A549 (cell line): ENCODE results near the gene AP4E1. TPM values are rescaled to one million over a fixed set of nuclear protein-coding genes. Genes with fewer than 3 reads are reported as not detected.

Experiments used
- ATAC-seq, 2 experiments: fragments of 200-7000 bp in 1 of 2; fragments of >200 bp in 1 of 2; cut with Nextera tagmentation in 1 of 2; cut with Tn5 transposase in 1 of 2; 3 replicates each; pipeline versions ENCODE4 v1.8.0 to v1.9.1; 2018 to 2020; ENCODE audit warnings: mild to moderate bottlenecking in 1 of 2, moderate library complexity in 1 of 2
- CTCF ChIA-PET: fragments of 300-600 bp; sonication (Branson Sonifier 250); formaldehyde crosslinking; extraction: SDS; loops from one replicate; lab custom pipeline; 2021; ENCODE audit warnings: antibody characterized with exemption, inconsistent platforms; lab: Yijun Ruan, JAX
- POLR2A ChIA-PET: fragments of 350-600 bp; formaldehyde crosslinking; extraction: SDS; loops from one replicate; lab custom pipeline; 2021; ENCODE audit warnings: antibody characterized with exemption, inconsistent platforms; lab: Yijun Ruan, JAX
- DNase-seq, 2 experiments: peaks; one replicate each; pipeline versions ENCODE4 v3.0.0 to v3.0.0-alpha.2; 2011 to 2016; ENCODE audit warnings: low read depth in 1 of 2, low spot score in 1 of 2
- FAIRE-seq: peaks from 2 replicates; lab custom pipeline; 2011; peaks lifted over from hg19 to GRCh38; lab: Jason Lieb, UNC
- H3K27ac ChIP-seq, 2 experiments: fragments of >200 bp; sonication (Bioruptor Twin); formaldehyde crosslinking; 3 replicates each; pipeline ENCODE4 v1.5.1; 2016 to 2017
- H3K4me1 ChIP-seq: fragments of >200 bp; sonication (Bioruptor Twin); formaldehyde crosslinking; 3 replicates; pipeline ENCODE4 v1.6.1; 2016
- H3K4me2 ChIP-seq: fragments of >200 bp; sonication (Bioruptor Twin); formaldehyde crosslinking; 3 replicates; pipeline ENCODE4 v1.6.1; 2016
- H3K4me3 ChIP-seq: fragments of >200 bp; sonication (Bioruptor Twin); formaldehyde crosslinking; 3 replicates; pipeline ENCODE4 v1.5.1; 2016
- H3K9me3 ChIP-seq: fragments of >200 bp; sonication (Bioruptor Twin); formaldehyde crosslinking; 3 replicates; pipeline ENCODE4 v1.6.1; 2016
- ATOH8 ChIP-seq: fragments of 250-450 bp; sonication (Bioruptor Pico); IDR thresholded peaks from 2 replicates; pipeline ENCODE4 v1.5.0; 2020; ENCODE audit warnings: low read depth, mild to moderate bottlenecking, moderate library complexity
- CBX8 ChIP-seq: fragments of 200-600 bp; sonication (generic); IDR thresholded peaks from 2 replicates; pipeline ENCODE4 v1.6.1; 2016
- CTCF ChIP-seq: fragments of >200 bp; sonication (Bioruptor Twin); formaldehyde crosslinking; IDR thresholded peaks from 3 replicates; pipeline ENCODE4 v1.5.1; 2016
- E2F6 ChIP-seq: IDR thresholded peaks from 2 replicates; pipeline ENCODE4 v1.6.1; 2012; ENCODE audit warnings: low read depth, borderline replicate concordance
- EHMT2 ChIP-seq: fragments of 200-600 bp; sonication (generic); IDR thresholded peaks from 2 replicates; pipeline ENCODE4 v1.6.1; 2016; ENCODE audit warnings: antibody characterized with exemption, low read depth, mild to moderate bottlenecking, moderate library complexity
- ELK1 ChIP-seq: fragments of 150-350 bp; IDR thresholded peaks from 2 replicates; pipeline ENCODE4 v1.6.1; 2014; ENCODE audit warnings: low read depth, mild to moderate bottlenecking, low read length
- FOSB ChIP-seq: fragments of 250-450 bp; sonication (Bioruptor Pico); IDR thresholded peaks from 2 replicates; pipeline ENCODE4 v1.5.0; 2020; ENCODE audit warnings: mild to moderate bottlenecking, moderate library complexity
- HDAC2 ChIP-seq: fragments of 200-600 bp; sonication (generic); IDR thresholded peaks from 2 replicates; pipeline ENCODE4 v1.6.1; 2016
- JUN ChIP-seq, 2 experiments: fragments of >200 bp; sonication (Bioruptor Twin); formaldehyde crosslinking; IDR thresholded peaks; 2 replicates in 1 of 2; 3 replicates in 1 of 2; pipeline ENCODE4 v1.6.1; 2016 to 2017
- JUNB ChIP-seq: fragments of >200 bp; sonication (Bioruptor Twin); formaldehyde crosslinking; IDR thresholded peaks from 2 replicates; pipeline ENCODE4 v1.6.1; 2016
- NPAS2 ChIP-seq: fragments of 250-450 bp; sonication (Bioruptor Pico); IDR thresholded peaks from 2 replicates; pipeline ENCODE4 v1.8.0; 2022; ENCODE audit warnings: mild to moderate bottlenecking, moderate library complexity, borderline replicate concordance
- NR3C1 ChIP-seq: fragments of >200 bp; sonication (Bioruptor Twin); formaldehyde crosslinking; IDR thresholded peaks from 3 replicates; pipeline ENCODE4 v1.6.1; 2017
- PBX3 ChIP-seq: IDR thresholded peaks from 2 replicates; pipeline ENCODE4 v1.6.1; 2012
- SMC3 ChIP-seq: fragments of >200 bp; sonication (Bioruptor Twin); formaldehyde crosslinking; IDR thresholded peaks from 3 replicates; pipeline ENCODE4 v1.6.1; 2018; ENCODE audit warnings: inconsistent platforms
- USF2 ChIP-seq: fragments of 450-650 bp; IDR thresholded peaks from 2 replicates; pipeline ENCODE4 v1.6.1; 2014; ENCODE audit warnings: antibody characterized with exemption
- ZC3H11A ChIP-seq: fragments of 450-650 bp; IDR thresholded peaks from 2 replicates; pipeline ENCODE4 v1.6.1; 2014; ENCODE audit warnings: antibody characterized with exemption, mild to moderate bottlenecking
- ZFP36 ChIP-seq: fragments of 450-650 bp; IDR thresholded peaks from 2 replicates; pipeline ENCODE4 v1.6.1; 2014; ENCODE audit warnings: borderline replicate concordance; ENCODE audit not compliant: partially characterized antibody
- ZSCAN20 ChIP-seq: fragments of 250-450 bp; sonication (Bioruptor Pico); IDR thresholded peaks from 2 replicates; pipeline ENCODE4 v1.8.0; 2022; ENCODE audit warnings: mild to moderate bottlenecking, moderate library complexity
- whole genome bisulfite sequencing: methylation state at CpG from one replicate; pipeline ENCODE4 v1.1.6; 2017; ENCODE audit errors: missing lambda C conversion rate; 5-methylcytosine and 5-hydroxymethylcytosine counted together
- polyA plus RNA-seq, 4 experiments: library from polyadenylated mRNA; depleted of rRNA in 3 of 4; stranded (reverse); fragments of >200 nt; fragmentation: RNase III in 1 of 4; extraction: RNeasy Plus Mini Kit Qiagen cat#74134 plus additional on column Dnase treatment in 1 of 4; gene quantifications; 2 replicates in 3 of 4; 3 replicates in 1 of 4; pipeline ENCODE4 v1.2.3, GENCODE V29; 2011 to 2017

The AP4E1 gene
- polyA plus RNA-seq, 2 of the 4 experiments (the other 2 are of a cell fraction), result 9.6 TPM

GRCh38 chr15:50862553-50862952, 45.9 kb upstream of the AP4E1 start:
- peaks cover 9% of the 10 kb centered on the region for H3K4me1 ChIP-seq
- ChIA-PET CTCF (interaction anchor here (0.9 to 3.8 kb wide), 3 partner anchors 13 to 112 kb away, joined by 3 to 42 read pairs (median 4); no protein-coding TSS in a partner anchor), POLR2A (no interaction called here)
- FAIRE-seq (no peak), DNase-seq (no peak), ATAC-seq (no peak)
- H3K9me3 ChIP-seq, result no peaks in the 10 kb centered on the region
- no peak overlapping the region for H3K4me2 ChIP-seq
- no peak overlapping the region for H3K27ac ChIP-seq
- no peak overlapping the region for H3K4me3 ChIP-seq
- no peak for TF ChIP-seq JUNB
- TF ChIP-seq CBX8, result no peak
- TF ChIP-seq SMC3, result no peak
- no peak for TF ChIP-seq USF2
- no peak for TF ChIP-seq ZC3H11A
- TF ChIP-seq E2F6, result no peak

- ATAC-seq (no peak), FAIRE-seq (no peak), DNase-seq (no peak)
- WGBS, result 86% methylated on average over 1 of the region's 1 CpG
- ChIA-PET POLR2A (no interaction called here), CTCF (interaction anchor here (1.5 to 3.8 kb wide), 5 partner anchors 9 to 179 kb away, joined by 3 to 42 read pairs (median 4); partner anchors contain the start of genes AP4E1 and TRPM7)
- H3K27ac ChIP-seq, result no peak overlapping the region
- no peaks in the 10 kb centered on the region for H3K4me1 ChIP-seq
- H3K9me3 ChIP-seq, result no peaks in the 10 kb centered on the region
- no peak for TF ChIP-seq JUN (IDR thresholded peaks at IDR 0.05)
- TF ChIP-seq NR3C1, result no peak
- TF ChIP-seq ELK1, result no peak
- no peak for TF ChIP-seq FOSB (CRISPR knock-in tag)
- no peak overlapping the region for H3K4me3 ChIP-seq
- no peak overlapping the region for H3K4me2 ChIP-seq
Measured at GRCh38 chr15:50864873-50865272, 43.6 kb upstream of the AP4E1 start.

GRCh38 chr15:50865515-50866353, 42.7 kb upstream of the AP4E1 start:
- WGBS, result 76% methylated on average over 5 of the region's 5 CpGs
- ChIA-PET POLR2A (no interaction called here), CTCF (interaction anchor here (1.5 to 3.8 kb wide), 4 partner anchors 10 to 180 kb away, joined by 3 to 42 read pairs (median 6); partner anchors contain the start of gene TRPM7)
- Histone ChIP-seq H3K4me1 (no peaks in the 10 kb centered on the region), H3K9me3 (no peaks in the 10 kb centered on the region), H3K27ac (no peak overlapping the region), H3K4me2 (no peak overlapping the region), H3K4me3 (no peak overlapping the region)
- no peak for DNase-seq
- peak; percentile 54 for FAIRE-seq
- no peak for TF ChIP-seq JUNB
- TF ChIP-seq CTCF, result no peak
- TF ChIP-seq ZSCAN20 (CRISPR knock-in tag), result no peak
- no peak for TF ChIP-seq FOSB (CRISPR knock-in tag)
- no peak for TF ChIP-seq ATOH8
- TF ChIP-seq PBX3, result no peak
- no peak for TF ChIP-seq ELK1
- TF ChIP-seq HDAC2, result no peak
- no peak for TF ChIP-seq SMC3
- no peak for TF ChIP-seq ZFP36
- TF ChIP-seq EHMT2, result no peak
- TF ChIP-seq NPAS2 (CRISPR knock-in tag), result no peak
- ATAC-seq, result no peak
